Stimulated activated CD4-positive, alpha-beta T cell treated with anti-CD3 and anti-CD28 coated beads, Interleukin-2, amount 100 ng/mL, for 24 hours (primary cell): Measurements from ENCODE around the gene C2orf69.

Experiments used
- DNase-seq, 2 donors: peaks; one replicate each; pipeline ENCODE4 v3.0.0-alpha.2; 2020

Gene C2orf69, protein sequence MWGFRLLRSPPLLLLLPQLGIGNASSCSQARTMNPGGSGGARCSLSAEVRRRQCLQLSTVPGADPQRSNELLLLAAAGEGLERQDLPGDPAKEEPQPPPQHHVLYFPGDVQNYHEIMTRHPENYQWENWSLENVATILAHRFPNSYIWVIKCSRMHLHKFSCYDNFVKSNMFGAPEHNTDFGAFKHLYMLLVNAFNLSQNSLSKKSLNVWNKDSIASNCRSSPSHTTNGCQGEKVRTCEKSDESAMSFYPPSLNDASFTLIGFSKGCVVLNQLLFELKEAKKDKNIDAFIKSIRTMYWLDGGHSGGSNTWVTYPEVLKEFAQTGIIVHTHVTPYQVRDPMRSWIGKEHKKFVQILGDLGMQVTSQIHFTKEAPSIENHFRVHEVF

DNA sequence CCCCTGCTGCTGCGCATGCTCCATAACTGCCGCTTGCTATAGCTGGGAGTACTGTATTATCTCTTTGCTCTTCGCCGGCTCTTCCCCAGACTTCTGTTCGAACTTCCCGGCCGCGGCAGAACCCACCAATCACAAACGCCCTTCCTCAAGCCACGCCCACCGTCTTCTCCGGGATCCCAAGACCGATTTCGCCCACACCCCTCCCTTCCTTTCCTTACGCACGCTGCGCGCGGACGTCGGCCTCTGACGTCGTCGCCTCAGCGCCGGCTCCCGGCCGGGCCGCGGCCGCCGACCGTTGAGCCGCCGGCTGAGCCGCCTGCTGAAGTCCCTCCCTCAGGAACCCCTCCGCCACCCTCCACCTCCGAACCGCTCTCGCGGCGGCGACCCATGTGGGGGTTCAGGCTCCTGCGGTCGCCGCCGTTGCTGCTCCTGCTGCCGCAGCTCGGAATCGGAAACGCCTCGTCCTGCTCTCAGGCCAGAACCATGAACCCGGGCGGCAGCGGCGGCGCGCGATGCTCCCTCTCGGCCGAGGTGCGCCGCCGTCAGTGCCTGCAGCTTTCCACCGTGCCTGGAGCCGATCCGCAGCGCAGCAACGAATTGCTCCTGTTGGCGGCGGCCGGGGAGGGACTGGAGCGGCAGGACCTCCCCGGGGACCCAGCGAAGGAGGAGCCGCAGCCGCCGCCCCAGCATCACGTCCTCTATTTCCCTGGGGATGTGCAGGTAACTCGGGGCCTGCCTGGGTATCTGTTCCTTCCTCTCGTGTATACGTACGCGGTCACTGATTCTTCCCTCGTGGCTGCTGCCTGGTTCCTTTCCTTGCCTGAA lies at the start of gene C2orf69:
Gene C2orf69, plus strand, starts transcription at position 242 of the 825 bp plus-strand sequence. Its CDS starts 146 bp downstream, at position 388.
- peak; percentile 94 to 96 for DNase-seq

DNA sequence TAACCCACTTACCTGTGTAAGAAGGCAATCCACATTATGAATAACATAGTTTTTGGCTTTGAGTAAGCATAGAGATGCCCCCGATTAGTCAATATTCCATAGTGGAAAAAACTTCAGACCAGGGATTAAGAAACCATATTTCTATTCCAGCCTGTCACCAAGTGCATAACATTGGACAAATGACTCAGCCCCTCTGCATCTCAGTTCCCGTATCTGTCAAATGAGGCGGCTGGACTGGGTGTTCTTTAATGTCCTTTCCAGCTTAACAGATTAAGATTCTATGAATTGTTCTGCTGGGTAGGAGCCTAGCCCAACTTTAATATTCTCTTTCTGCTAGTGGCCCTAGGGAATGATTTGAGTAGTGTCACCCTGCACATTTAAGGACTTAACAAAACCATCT lies 48.3 kb upstream of the C2orf69 start:
- DNase-seq: no peak

- no peak for DNase-seq
Measured at GRCh38 chr2:199865905-199866304, 45.2 kb upstream of the C2orf69 start.

GRCh38 chr2:199868431-199869226 lies 42.5 kb upstream of the C2orf69 start:
- DNase-seq: no peak

DNA sequence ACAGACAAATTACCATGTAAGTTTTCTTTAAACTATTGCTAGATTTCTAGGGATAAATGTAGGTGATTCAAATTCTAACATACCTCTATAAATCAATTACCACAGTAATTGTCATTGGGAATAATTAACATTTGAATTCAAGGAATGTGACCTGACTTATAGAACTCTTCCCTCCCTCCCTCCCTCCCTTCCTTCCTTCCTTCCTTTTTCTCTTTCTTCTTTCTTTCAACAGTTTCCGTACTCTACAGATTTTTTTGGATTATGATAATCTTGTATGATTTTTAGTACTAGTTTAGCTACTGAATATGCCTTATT lies 41.9 kb upstream of the C2orf69 start:
- DNase-seq: no peak

DNA sequence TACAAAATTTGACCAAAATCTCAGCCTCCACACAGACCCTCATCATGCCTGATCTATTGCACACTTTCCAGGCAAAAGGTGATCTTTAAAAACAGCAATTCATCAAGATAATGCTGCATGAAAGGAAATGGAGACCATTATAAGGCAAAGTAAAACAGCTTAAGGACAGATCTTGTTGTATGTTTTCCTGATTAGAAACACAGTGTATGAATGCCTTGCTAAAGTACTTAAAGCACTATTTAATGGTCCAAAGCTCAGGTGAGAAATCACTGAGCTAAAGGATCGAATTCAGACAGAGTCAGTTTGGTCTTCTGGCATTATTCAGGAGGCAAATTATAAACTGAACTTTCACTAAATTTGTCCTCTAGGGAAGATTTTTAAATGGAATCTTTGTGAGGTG lies 41.4 kb upstream of the C2orf69 start:
- DNase-seq: no peak

DNA sequence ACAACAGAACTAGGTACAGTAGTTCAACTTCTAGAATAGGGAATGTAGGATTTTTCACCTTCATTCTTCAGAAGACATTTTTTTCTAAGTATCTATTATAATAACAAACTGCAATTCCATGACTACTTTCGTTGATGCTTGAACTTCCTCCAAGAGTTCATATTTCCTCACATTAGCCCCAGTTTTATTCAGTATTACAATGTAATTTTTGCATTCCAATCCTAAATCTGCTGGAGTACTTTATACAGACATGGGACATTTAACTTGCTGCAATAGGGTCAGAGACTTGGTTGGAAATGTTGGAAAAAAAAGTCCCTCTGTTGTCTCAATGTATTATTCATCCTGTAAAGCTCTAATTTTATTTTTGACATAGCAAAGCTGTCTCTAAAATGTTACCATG lies 40.5 kb upstream of the C2orf69 start:
- no peak for DNase-seq

DNA sequence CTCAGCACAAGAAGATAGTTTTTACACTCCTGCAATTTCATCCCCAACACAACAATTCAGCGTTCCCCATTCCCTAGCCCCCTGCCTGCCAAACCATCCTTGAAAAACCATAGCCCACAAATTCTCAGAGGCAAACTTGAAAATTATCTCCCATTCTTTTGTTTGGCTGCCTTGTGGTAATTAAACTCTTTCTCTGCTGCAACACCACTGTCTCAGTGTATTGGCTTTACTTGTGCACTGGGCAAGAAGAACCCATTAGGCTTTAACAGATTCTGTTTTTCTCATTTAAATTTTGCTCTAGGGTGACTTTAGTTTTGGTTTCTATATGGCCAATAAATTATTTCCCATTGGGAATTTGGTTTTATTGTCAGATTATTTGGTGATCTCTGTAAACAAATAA lies 36.9 kb upstream of the C2orf69 start:
- DNase-seq: no peak

- no peak for DNase-seq
Measured at GRCh38 chr2:199875400-199875799, 35.7 kb upstream of the C2orf69 start.

DNA sequence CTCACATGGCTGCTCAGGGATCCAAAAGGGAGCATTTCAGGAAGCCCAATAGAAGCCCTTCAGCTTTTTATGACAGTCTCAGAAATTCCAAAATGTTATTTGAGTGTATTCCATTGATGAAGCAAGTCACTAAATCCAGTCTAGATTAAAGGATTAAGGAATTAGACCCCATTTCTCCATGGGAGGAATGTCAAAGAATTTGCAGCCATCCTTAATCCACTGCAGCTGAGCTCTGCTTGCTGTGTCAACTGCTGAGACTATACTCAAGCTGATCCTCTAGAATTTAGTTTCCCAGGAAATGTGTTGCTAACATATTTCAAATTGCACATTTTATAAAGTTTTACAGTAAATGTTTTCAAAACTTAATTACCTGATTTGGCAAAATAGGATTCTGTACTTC lies 28.4 kb upstream of the C2orf69 start:
- DNase-seq: no peak

DNA sequence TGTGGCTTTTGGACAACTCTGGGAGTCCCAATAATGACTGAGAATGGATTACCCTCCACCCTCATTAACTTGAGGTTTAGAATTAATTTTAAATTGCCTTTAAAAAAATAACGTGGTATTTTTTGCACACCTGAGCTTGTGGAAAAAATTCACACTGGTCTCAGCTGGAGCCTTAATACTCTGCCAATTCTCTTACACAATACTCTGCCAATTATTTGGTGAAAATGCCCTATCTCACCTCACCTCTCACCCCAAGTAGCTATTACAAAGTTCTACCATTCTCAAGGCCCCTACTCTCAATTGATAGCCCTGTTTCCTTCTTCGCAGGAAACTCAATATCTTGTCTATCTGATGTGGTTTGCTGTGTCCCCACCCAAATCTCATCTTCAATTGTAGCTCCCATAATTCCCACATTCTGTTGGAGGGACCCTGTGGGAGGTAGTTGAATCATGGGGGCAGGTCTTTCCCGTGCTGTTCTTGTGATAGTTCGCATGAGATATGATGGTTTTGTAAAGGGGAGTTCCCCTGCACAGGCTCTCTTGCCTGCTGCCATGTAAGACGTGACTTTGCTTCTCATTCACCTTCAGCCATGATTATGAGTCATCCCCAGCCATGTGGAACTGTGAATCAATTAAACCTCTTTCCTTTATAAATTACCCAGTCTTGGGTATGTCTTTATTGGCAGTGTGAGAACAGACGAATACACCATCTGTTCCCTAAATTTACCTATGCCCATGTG lies 27.4 kb upstream of the C2orf69 start:
- DNase-seq: no peak

DNA sequence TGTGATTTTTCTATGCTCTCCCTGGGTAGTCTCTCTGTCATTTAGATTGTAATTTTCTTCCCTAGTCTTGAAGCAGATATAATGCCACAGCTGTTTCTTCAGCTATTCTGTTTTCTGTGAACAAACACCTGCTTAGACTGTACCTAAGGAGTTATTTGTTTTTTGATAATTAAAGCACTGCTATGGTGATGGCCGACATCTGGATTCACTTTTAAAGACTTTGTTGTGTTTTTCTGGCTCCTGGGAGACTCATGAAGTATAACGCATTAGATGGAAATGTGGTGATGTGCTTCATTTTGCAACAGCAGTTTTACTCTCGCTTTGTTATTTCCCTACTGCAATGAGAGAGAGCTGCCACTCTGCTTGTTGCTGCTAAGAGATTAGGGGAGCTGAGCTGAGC lies 15.7 kb upstream of the C2orf69 start:
- no peak for DNase-seq

- DNase-seq: no peak
Measured at GRCh38 chr2:199896617-199897016, 14.5 kb upstream of the C2orf69 start.

DNA sequence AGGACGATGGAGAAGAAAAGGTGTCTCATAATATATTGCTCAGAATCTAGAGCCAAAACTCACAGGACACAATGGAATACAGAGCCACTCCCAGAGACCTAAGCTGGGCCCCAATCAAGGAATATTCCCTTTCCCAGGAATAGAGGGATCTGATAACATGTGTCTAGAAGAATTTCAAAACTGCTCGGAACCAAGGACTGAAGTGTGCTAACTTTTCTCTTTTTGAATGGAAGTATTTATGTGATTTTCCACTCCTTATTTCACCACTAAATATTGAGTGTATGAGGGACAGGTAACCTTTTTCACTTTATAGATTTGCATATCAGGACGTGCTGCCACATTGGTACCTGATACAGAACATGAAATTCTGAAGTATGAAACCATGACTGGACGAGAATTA lies 9.2 kb upstream of the C2orf69 start:
- no peak for DNase-seq

DNA sequence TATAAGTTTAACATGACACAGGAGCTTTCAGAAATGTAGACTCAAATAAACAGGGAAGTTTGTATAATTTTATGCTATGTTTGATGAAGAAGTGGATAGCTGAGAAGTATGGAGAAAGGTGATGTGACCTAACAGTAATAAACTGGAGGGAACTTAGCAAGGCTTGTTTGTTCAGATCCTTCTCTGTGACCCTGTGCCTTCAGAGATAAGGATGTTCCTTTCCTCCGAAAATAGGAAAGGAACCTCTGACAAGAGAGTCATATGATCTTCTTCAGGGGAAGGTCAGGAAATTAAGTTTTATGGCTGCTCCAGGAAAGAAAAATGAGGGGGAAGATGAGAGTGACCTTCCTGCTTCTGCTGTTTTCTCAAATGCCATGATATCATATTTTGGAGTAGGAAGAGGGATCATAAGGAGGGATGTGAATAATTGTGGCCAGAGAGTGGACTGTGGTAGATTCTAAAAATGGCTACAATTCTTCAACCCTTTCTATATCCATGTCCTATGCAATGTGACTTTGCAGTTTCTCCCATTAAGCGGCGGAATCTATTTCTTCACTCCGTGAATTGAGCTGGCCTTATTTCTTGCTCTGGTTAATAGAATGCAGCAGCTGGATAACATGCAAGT lies 8.5 kb upstream of the C2orf69 start:
- no peak for DNase-seq

DNA sequence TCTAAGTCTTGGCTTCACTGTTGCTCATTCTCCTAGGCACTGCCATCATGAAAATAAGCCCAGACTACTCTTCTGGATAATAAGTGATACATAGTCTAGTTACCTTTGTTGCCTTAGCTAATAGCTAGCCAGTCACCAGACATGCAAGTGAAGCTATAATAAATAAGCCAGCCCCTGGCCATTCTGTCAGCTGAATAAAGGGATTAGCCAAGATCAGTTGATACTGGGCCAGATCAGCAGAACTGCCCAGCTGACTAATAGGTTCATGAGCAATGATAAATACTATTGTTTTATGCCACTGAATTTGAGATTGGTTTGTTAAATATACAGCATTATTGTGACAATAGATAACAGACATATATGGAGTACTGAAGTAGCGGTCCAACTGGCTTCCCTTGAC lies 8.0 kb upstream of the C2orf69 start:
- DNase-seq: no peak

GRCh38 chr2:199907008-199907714 lies 3.9 kb upstream of the C2orf69 start:
- DNase-seq: no peak

DNA sequence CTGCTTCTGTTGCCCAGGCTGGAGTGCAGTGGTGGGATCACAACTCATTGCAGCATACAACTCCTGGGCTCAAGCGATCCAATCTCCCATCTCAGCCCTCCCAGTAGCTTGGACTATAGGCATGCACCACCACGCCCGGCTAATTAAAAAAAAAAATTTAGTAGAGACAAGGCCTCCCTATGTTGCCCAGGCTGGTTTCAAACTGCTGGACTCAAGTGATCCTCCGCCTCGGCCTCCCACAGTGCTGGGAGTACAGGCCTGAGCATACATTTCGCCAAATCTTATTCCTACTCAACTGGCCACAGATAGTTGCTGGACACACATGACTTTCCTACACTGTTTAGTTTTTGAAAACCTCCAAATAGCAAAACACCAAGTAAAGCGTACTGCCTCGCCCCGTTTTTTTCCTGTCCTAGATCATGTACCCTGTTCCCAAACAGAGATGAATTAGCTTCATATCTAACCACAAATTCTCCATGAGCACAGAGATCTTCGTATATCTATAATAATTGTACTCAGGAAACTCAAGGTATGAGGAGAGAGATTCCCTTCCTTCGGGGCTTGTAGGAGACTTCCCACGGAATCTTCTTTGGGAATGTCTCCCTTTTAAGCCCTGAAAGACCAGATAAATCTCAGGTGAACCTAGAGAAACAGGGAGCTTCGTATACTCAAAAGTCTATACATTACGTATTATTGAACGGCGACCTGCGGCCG lies 598 bp upstream of the C2orf69 start:
- no peak for DNase-seq

DNA sequence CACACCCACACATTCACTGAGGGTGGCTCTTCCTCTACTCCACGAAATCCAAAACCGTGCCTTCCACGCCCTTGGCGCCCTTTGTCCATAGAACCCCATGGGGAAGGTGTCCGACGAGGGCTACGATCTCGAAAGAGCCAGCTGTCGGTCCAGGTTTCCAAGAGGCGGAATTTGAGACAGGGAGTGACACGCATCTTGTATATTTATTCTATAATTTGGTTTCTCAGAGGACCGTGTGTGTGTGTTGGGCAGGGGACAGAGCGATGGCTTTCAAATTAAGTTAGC lies 726 bp downstream of the C2orf69 start:
- no peak for DNase-seq

DNA sequence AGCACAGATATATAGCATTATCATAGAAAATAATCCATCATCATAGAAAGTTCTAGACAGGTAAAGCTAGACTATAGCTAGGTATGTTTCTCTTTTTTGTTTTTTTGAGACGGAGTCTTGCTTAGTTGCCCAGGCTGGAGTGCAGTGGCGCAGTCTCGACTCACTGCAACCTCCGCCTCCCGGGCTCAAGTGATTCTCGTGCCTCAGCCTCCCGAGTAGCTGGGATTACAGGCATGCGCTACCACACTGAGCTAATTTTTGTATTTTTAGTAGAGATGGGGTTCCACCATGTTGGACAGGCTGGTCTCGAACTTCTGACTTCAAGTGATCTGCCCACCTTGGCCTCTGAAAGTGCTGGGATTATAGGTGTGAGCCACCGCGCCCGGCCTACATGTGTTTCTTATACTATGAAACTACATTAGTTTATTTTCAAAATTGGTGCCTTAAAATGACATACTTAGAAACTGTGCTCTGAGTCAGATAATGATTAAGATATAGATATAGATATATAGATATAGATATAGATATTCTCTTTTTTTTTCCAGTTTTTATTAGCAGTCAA lies 1.5 kb downstream of the C2orf69 start:
- peak in 1 of 2 donors; percentile 17 for DNase-seq
